Bladder microvascular endothelial cell (primary cell): ENCODE results near the gene ATG101. TPM values are rescaled to one million over a fixed set of nuclear protein-coding genes. Genes with fewer than 3 reads are reported as not detected.

Experiments used
- total RNA-seq: library from RNA; depleted of rRNA; stranded (reverse); fragments of >200 nt; gene quantifications from 2 replicates; pipeline ENCODE4 v1.2.3, GENCODE V29; 2014

The ATG101 gene
- total RNA-seq = 70.1 and 82.4 TPM in 2 replicates

DNA sequence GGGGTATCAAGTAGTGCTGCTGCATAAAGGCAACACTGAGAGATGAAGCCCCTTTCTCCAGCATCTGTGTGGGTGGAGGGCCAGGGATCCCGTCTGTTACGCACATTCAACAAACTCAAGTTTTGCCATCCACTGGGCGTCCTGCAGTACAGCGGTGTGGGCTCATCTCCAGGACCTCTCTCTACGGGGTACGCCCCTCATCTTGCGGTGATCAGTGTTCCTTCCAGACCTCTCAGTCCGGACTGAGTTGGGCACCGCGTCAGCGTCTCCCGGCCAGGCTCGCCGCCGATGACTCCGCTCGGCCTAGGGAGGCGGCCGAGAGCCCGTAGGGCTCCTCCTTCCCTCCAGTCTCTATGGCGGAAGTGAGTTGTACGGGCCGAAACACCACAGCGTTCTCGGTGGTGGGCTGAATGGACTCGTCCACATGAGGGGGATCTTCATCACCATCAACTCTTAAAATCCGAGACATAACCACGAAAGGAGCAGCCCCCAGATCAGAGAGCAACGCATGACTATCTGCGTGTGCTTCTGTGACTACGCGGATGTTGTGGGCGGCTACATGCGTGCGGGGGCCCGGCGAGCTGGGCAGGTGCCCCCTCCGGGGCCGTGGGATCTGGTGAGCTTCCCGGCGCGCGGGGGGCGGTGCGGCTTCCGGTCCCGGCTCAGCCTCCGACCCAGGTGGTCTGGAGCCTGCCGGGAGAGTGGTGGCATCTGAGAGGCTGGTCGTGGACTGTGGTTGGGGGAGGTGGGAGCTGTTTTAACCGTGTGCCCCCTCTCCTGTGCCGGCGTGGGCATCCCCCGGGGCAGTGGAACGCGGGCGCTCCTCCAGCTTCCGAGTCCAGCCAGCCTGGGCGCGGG is at the start of gene ATG101:
TSS of gene ATG101 (plus strand) at position 652 of the 858 bp plus-strand sequence. CDS start 3,673 bp downstream, outside the sequence.

GRCh38 chr12:52050758-52051541 is 18.8 kb upstream of the ATG101 start, which contains the start of gene NR4A1:
Gene NR4A1, plus strand, starts transcription at chr12:52051442. Its CDS starts 2,887 bp downstream, at chr12:52054329.

DNA sequence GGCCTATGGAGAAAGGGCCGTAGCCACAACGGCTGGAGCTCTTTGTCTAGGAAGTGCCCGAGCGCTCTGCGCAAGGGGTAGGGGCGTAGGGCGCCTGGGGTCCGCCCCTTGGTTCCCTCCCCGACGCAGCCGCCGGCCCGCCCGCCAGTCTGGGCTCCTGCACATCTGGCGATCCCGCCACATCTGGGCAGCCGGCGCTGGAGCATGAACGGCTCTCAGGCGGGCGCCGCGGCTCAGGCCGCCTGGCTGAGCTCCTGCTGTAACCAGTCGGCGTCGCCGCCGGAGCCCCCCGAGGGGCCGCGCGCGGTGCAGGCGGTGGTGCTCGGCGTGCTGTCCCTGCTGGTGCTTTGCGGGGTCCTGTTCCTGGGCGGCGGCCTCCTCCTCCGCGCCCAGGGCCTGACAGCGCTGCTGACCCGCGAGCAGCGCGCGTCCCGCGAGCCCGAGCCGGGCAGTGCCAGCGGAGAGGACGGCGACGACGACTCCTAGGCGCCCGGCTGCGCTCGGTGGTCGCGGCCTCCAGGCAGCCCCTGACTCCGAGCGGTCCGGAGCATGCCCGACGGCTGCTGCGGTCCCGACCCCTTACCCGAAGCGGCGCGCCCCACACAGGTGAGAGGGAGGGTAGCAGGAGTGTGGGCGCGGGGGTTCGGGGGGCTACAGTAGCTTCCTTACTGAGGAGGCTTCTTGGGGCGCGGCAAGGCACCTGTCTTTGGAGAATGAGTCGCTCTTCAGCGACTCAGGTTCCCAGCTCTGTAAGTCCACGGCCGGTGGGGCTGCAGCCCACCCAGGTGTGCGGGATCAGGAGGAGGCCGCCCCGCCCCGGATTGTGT is 10.0 kb downstream of the ATG101 start, which contains the start of gene SMIM41:
TSS of gene SMIM41 (plus strand) at position 129 of the 827 bp plus-strand sequence. CDS start at position 205, 76 bp downstream.

Other genes starting within 250 kb of the ATG101 start
- 0.16 and 0.31 TPM in 2 replicates for gene FIGNL2, start 221.3 kb upstream of the ATG101 start, total RNA-seq
- gene ANKRD33, start 181.9 kb upstream of the ATG101 start, total RNA-seq = 0.16 TPM in 1 of 2 replicates, not detected in the other
- gene ACVRL1, start 162.5 kb upstream of the ATG101 start, total RNA-seq = 413 and 443 TPM in 2 replicates
- 8.1 and 18.4 TPM in 2 replicates for gene ACVR1B, start 118.3 kb upstream of the ATG101 start, total RNA-seq
- 32.1 and 46.0 TPM in 2 replicates for gene TAMALIN, start 63.0 kb upstream of the ATG101 start, total RNA-seq
- 0.49 and 0.94 TPM in 2 replicates for gene NR4A1, start 18.5 kb upstream of the ATG101 start, total RNA-seq
- under 0.01 and 0.13 TPM in 2 replicates for gene SMIM41, start 9.7 kb downstream of the ATG101 start, total RNA-seq
- gene KRT80, start 122.0 kb downstream of the ATG101 start, total RNA-seq = 0.16 and 1.0 TPM in 2 replicates
- 55.5 and 66.4 TPM in 2 replicates for gene KRT7, start 163.3 kb downstream of the ATG101 start, total RNA-seq
- 0.16 TPM in 1 of 2 replicates, not detected in the other for gene KRT86, start 204.7 kb downstream of the ATG101 start, total RNA-seq
- gene KRT81, start 221.6 kb downstream of the ATG101 start, total RNA-seq = not detected in 2 replicates